Cerebellar nuclear complex (tissue), 1 donor: ENCODE results near the gene C6orf47.

Experiments used
- DNase-seq, 2 experiments: peaks; one replicate each; lab custom pipeline; 2025; lab: John Stamatoyannopoulos, UW

The C6orf47 gene

GRCh38 chr6:31614684-31615578 lies 45.6 kb downstream of the C6orf47 start, which contains the start of gene AIF1:
AIF1 (plus strand) TSS chr6:31615234; CDS start chr6:31615330, 96 bp downstream.
- no peak for DNase-seq

GRCh38 chr6:31614075-31614619 lies 46.4 kb downstream of the C6orf47 start:
- no peak for DNase-seq

GRCh38 chr6:31610968-31611367 lies 49.6 kb downstream of the C6orf47 start:
- DNase-seq: no peak

GRCh38 chr6:31609519-31610406 lies 50.8 kb downstream of the C6orf47 start:
- DNase-seq: no peak
